ENCODE measurements around the gene MAGEH1.

Gene MAGEH1

GRCh38 chrX:55490974-55491373 is 39.0 kb downstream of the MAGEH1 start:
- DNase-seq (ENCODE audit: low spot score) = no peak
